Transverse colon (tissue), 3 donors: Measurements from ENCODE around the gene CEP83.

ENCODE experiments used
- EP300 ChIP-seq: sonication (generic); formaldehyde crosslinking; IDR thresholded peaks from one replicate; pipeline ENCODE4 v1.6.1; 2017; ENCODE audit warnings: antibody characterized with exemption, low read depth
- POLR2AphosphoS5 ChIP-seq, 3 donors: sonication (generic); formaldehyde crosslinking; IDR thresholded peaks; one replicate each; pipeline ENCODE4 v1.6.1; 2016; ENCODE audit warnings: antibody characterized with exemption in 3 of 3

GRCh38 chr12:94309373-94309772, 150.3 kb downstream of the CEP83 start:
- TF ChIP-seq POLR2AphosphoS5 (IDR thresholded peaks at IDR 0.05) (no peak), EP300 (no peak)
